CD14-positive monocyte (primary cell): ENCODE measurements around the gene ARPC2. TPM values are rescaled to one million over a fixed set of nuclear protein-coding genes. Genes with fewer than 3 reads are reported as not detected.
A peak's percentile ranks its signal among the peaks of the same experiment; 100 is the strongest.

Experiments used
- DNase-seq, 3 donors: peaks; one replicate each; pipeline ENCODE4 v3.0.0-alpha.2; 2011 to 2022
- H2AFZ ChIP-seq: 2 replicates; pipeline ENCODE4 v1.6.0; 2012; ENCODE audit warnings: mild to moderate bottlenecking, low read depth, low read length, inconsistent platforms; ENCODE audit not compliant: insufficient read depth, poor library complexity, severe bottlenecking
- H3K27ac ChIP-seq, 2 donors: 1 replicate in 1 of 2; 2 replicates in 1 of 2; pipeline ENCODE4 v1.5.1; 2012 to 2013; ENCODE audit warnings: low read length in 2 of 2, control low read depth in 1 of 2, inconsistent platforms in 1 of 2, low read depth in 1 of 2, mild to moderate bottlenecking in 1 of 2
- H3K27me3 ChIP-seq, 2 donors: one replicate each; pipeline versions ENCODE4 v1.6.0 to v1.6.1; 2011 to 2013; ENCODE audit warnings: low read length in 2 of 2; ENCODE audit not compliant: control insufficient read depth in 2 of 2, insufficient read depth in 2 of 2
- H3K36me3 ChIP-seq, 2 donors: replicated peaks in 1 of 2; 1 replicate in 1 of 2; 2 replicates in 1 of 2; pipeline versions ENCODE4 v1.5.1 to v1.6.1; 2012 to 2013; ENCODE audit warnings: low read length in 2 of 2, control low read depth in 1 of 2, inconsistent platforms in 1 of 2, mild to moderate bottlenecking in 1 of 2; ENCODE audit not compliant: insufficient read depth in 2 of 2, control insufficient read depth in 1 of 2
- H3K4me1 ChIP-seq, 2 donors: 1 replicate in 1 of 2; 2 replicates in 1 of 2; pipeline versions ENCODE4 v1.5.1 to v1.6.1; 2012 to 2013; ENCODE audit warnings: low read length in 2 of 2, control low read depth in 1 of 2, inconsistent platforms in 1 of 2, mild to moderate bottlenecking in 1 of 2, moderate library complexity in 1 of 2; ENCODE audit not compliant: insufficient read depth in 2 of 2, control insufficient read depth in 1 of 2
- H3K4me2 ChIP-seq: replicated peaks from 2 replicates; pipeline ENCODE3; 2012; ENCODE audit warnings: low read length, moderate library complexity, mild to moderate bottlenecking; ENCODE audit not compliant: poor library complexity, severe bottlenecking; ENCODE audit errors: extremely low read depth
- H3K4me3 ChIP-seq, 3 experiments: fragments of 200-600 bp in 1 of 3; sonication (generic) in 1 of 3; replicated peaks in 1 of 3; 1 replicate in 2 of 3; 2 replicates in 1 of 3; pipeline ENCODE4 v1.5.1; 2011 to 2013; ENCODE audit warnings: low read length in 3 of 3, mild to moderate bottlenecking in 3 of 3, control low read depth in 2 of 3, low read depth in 2 of 3, inconsistent platforms in 1 of 3, moderate library complexity in 1 of 3
- H3K79me2 ChIP-seq: 2 replicates; pipeline ENCODE4 v1.6.0; 2012; ENCODE audit warnings: mild to moderate bottlenecking, control low read depth, inconsistent platforms, low read length, moderate library complexity; ENCODE audit not compliant: insufficient read depth
- H3K9ac ChIP-seq: 2 replicates; pipeline ENCODE4 v1.6.0; 2017; ENCODE audit warnings: low read length, mild to moderate bottlenecking; ENCODE audit not compliant: insufficient read depth, poor library complexity, severe bottlenecking
- H3K9me3 ChIP-seq, 2 donors: replicated peaks in 1 of 2; 1 replicate in 1 of 2; 2 replicates in 1 of 2; pipeline versions ENCODE4 v1.5.1 to v1.6.1; 2012 to 2013; ENCODE audit warnings: low read length in 2 of 2, control low read depth in 1 of 2; ENCODE audit not compliant: control insufficient read depth in 1 of 2, insufficient read depth in 1 of 2
- H4K20me1 ChIP-seq: 2 replicates; pipeline ENCODE4 v1.6.0; 2012; ENCODE audit warnings: mild to moderate bottlenecking, low read length, control low read depth, moderate library complexity; ENCODE audit not compliant: insufficient read depth
- H3K27ac Mint-ChIP-seq, 7 donors: one replicate each; pipeline ENCODE4 v1.8.0; 2020; ENCODE audit warnings: mild to moderate bottlenecking in 7 of 7, mixed read lengths in 7 of 7, moderate library complexity in 6 of 7, inconsistent platforms in 2 of 7
- H3K27me3 Mint-ChIP-seq, 3 donors: one replicate each; pipeline ENCODE4 v1.8.0; 2021 to 2022; ENCODE audit warnings: low read depth in 3 of 3, mild to moderate bottlenecking in 3 of 3, mixed read lengths in 3 of 3, moderate library complexity in 3 of 3, inconsistent platforms in 1 of 3
- H3K36me3 Mint-ChIP-seq, 2 donors: one replicate each; pipeline ENCODE4 v1.8.0; 2020; ENCODE audit warnings: mixed read lengths in 2 of 2, inconsistent platforms in 1 of 2, mild to moderate bottlenecking in 1 of 2
- H3K4me1 Mint-ChIP-seq: one replicate; pipeline ENCODE4 v1.8.0; 2020; ENCODE audit warnings: mild to moderate bottlenecking, mixed read lengths
- H3K4me3 Mint-ChIP-seq, 2 donors: one replicate each; pipeline ENCODE4 v1.8.0; 2020; ENCODE audit warnings: mild to moderate bottlenecking in 2 of 2, mixed read lengths in 2 of 2, moderate library complexity in 1 of 2
- H3K9me3 Mint-ChIP-seq, 7 donors: one replicate each; pipeline ENCODE4 v1.8.0; 2020 to 2022; ENCODE audit warnings: mixed read lengths in 7 of 7, mild to moderate bottlenecking in 6 of 7, moderate library complexity in 6 of 7, inconsistent platforms in 2 of 7
- WGBS: methylation state at CpG from one replicate; pipeline ENCODE4 v1.1.5; 2013; ENCODE audit warnings: missing lambda C conversion rate; ENCODE audit not compliant: insufficient coverage; 5-methylcytosine and 5-hydroxymethylcytosine counted together
- intact Hi-C, 2 donors: fragments of 100-400 bp; cut with micrococcal nuclease; formaldehyde crosslinking; loops; one replicate each; pipeline versions ENCODE4 v1.15.0 to v1.15.1; 2023
- polyA plus RNA-seq, 3 donors: library from polyadenylated mRNA; depleted of rRNA in 1 of 3; unstranded in 2 of 3; stranded (reverse) in 1 of 3; fragments of 300-500 nt in 2 of 3; fragments of >200 nt in 1 of 3; fragmentation: Illumina TruSeq in 2 of 3; gene quantifications; 1 replicate in 2 of 3; 2 replicates in 1 of 3; pipeline ENCODE4 v1.2.3, GENCODE V29; 2012 to 2021
- TF ChIP-seq, protein P1 (sequence below): fragments of 200-600 bp; IDR thresholded peaks from one replicate; pipeline ENCODE4 v1.8.0; 2022; ENCODE audit warnings: antibody characterized with exemption, mild to moderate bottlenecking

The ARPC2 gene
- polyA plus RNA-seq, 3 donors = 640 to 1,227 (median 1,162) TPM

DNA sequence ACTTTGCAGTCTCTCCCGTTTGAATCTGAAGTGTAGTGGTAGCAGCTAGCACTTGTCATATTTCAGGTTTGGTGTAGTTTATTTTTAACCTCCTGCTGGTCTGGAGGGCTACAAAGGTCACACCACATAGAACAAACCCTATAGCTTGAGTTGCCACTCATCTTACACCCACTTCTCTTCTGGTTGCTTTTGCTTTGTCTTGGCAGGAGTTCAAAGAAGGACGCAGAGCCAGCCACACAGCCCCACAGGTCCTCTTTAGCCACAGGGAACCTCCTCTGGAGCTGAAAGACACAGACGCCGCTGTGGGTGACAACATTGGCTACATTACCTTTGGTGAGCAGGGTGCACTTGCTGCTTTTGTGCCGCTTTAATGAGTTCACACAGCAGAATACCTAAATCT lies 28.2 kb downstream of the ARPC2 start:
- no peak overlapping the region for H3K4me2 ChIP-seq
- no peak for DNase-seq
- H3K4me1 Mint-ChIP-seq = no peaks in the 10 kb centered on the region
- WGBS = 40% methylated on average over 1 of the region's 5 CpGs
- peaks cover 0 to 3% (median 1%) of the 10 kb centered on the region in 3 donors for H3K27me3 Mint-ChIP-seq
- H3K9ac ChIP-seq = no peak overlapping the region
- H3K4me1 ChIP-seq = no peaks in the 10 kb centered on the region
- H2AFZ ChIP-seq = no peak overlapping the region
- H4K20me1 ChIP-seq = peaks cover 98% of the 10 kb centered on the region
- H3K4me3 Mint-ChIP-seq = no peak overlapping the region
- peaks cover 98 to 100% of the 10 kb centered on the region in 2 donors for H3K36me3 ChIP-seq
- H3K9me3 Mint-ChIP-seq = no peaks in the 10 kb centered on the region
- H3K4me3 ChIP-seq = no peak overlapping the region
- H3K36me3 Mint-ChIP-seq = peaks cover 85 to 99% of the 10 kb centered on the region in 2 donors
- H3K79me2 ChIP-seq = peaks cover 92% of the 10 kb centered on the region
- H3K27me3 ChIP-seq = no peaks in the 10 kb centered on the region
- H3K27ac Mint-ChIP-seq = peak overlapping the region in 1 of 7 donors; percentile 37
- H3K27ac ChIP-seq = no peak overlapping the region
- no peaks in the 10 kb centered on the region for H3K9me3 ChIP-seq
- intact Hi-C loops = no loop called here
- TF ChIP-seq, protein P1, sequence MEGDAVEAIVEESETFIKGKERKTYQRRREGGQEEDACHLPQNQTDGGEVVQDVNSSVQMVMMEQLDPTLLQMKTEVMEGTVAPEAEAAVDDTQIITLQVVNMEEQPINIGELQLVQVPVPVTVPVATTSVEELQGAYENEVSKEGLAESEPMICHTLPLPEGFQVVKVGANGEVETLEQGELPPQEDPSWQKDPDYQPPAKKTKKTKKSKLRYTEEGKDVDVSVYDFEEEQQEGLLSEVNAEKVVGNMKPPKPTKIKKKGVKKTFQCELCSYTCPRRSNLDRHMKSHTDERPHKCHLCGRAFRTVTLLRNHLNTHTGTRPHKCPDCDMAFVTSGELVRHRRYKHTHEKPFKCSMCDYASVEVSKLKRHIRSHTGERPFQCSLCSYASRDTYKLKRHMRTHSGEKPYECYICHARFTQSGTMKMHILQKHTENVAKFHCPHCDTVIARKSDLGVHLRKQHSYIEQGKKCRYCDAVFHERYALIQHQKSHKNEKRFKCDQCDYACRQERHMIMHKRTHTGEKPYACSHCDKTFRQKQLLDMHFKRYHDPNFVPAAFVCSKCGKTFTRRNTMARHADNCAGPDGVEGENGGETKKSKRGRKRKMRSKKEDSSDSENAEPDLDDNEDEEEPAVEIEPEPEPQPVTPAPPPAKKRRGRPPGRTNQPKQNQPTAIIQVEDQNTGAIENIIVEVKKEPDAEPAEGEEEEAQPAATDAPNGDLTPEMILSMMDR = no peak

DNA sequence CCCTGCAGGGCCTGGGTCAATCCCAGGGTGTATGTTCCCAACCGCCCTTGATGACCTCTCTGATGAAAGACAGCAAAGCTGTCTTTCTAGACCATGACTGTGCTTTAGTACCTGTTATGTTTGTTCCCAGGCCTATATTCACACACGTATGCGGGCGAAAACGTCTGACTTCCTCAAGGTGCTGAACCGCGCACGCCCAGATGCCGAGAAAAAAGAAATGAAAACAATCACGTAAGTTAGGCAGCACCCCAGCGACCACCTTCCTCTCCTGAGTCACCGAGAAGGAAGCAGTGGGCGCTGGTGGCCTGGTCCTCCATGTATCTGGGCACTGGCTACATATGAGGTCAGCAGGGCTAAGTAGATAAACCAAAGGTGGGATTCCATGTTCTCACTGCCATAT lies 32.7 kb downstream of the ARPC2 start:
- peaks cover 98% of the 10 kb centered on the region for H4K20me1 ChIP-seq
- H3K27ac ChIP-seq = peak overlapping the region; percentile 14 to 27
- H3K4me2 ChIP-seq = no peak overlapping the region
- no peaks in the 10 kb centered on the region for H3K27me3 ChIP-seq
- peaks cover 0 to 1% (median 0%) of the 10 kb centered on the region in 3 donors for H3K27me3 Mint-ChIP-seq
- H3K36me3 Mint-ChIP-seq = peaks cover 93 to 100% of the 10 kb centered on the region in 2 donors
- no peak overlapping the region for H2AFZ ChIP-seq
- no peak overlapping the region for H3K4me3 ChIP-seq
- 63% methylated on average over 10 of the region's 13 CpGs for WGBS
- H3K9me3 ChIP-seq = no peaks in the 10 kb centered on the region
- TF ChIP-seq, protein P1 = no peak
- no peak overlapping the region for H3K9ac ChIP-seq
- no peak for DNase-seq
- no peak overlapping the region for H3K4me3 Mint-ChIP-seq
- intact Hi-C loops = no loop called here
- peaks cover 86% of the 10 kb centered on the region for H3K79me2 ChIP-seq
- peak overlapping the region in 5 of 7 donors; percentile 16 to 77 (median 46) for H3K27ac Mint-ChIP-seq
- peaks cover 5 to 13% of the 10 kb centered on the region in 2 donors for H3K4me1 ChIP-seq
- H3K9me3 Mint-ChIP-seq = no peaks in the 10 kb centered on the region
- peaks cover 99 to 100% of the 10 kb centered on the region in 2 donors for H3K36me3 ChIP-seq
- peaks cover 21% of the 10 kb centered on the region for H3K4me1 Mint-ChIP-seq
